ENCODE data around the gene CDV3. TPM values are rescaled to one million over a fixed set of nuclear protein-coding genes. Genes with fewer than 3 reads are reported as not detected.

Gene CDV3
- total RNA-seq, 4 donors from 2014 or later = 241 to 376 (median 350) TPM

- Histone ChIP-seq H3K27me3 (no peaks in the 10 kb centered on the region), H3K9me3 (no peaks in the 10 kb centered on the region), H3K27ac (no peak overlapping the region), H3K4me3 (no peak overlapping the region), H3K4me1 (no peaks in the 10 kb centered on the region), H3K36me3 (peaks cover 0 to 29% of the 10 kb centered on the region in 2 donors)
- intact Hi-C loops (cut with DNase I; ENCODE audit: low total_unique reads) (no loop called here), in situ Hi-C loops (cut with MboI; ENCODE audit: low sequenced_read_pairs in 4 of 4) (no loop called here)
- TF ChIP-seq POLR2A (IDR thresholded peaks at IDR 0.05) (no peak), CTCF (IDR thresholded peaks at IDR 0.05 in 4 of 5, conservative IDR thresholded peaks at IDR 0.05 in 1 of 5) (no peak)
- ATAC-seq = no peak
- DNase-seq = no peak
Observed at GRCh38 chr3:133633439-133633838, 60.0 kb downstream of the CDV3 start.

Other genes with a start within 250 kb of the CDV3 start
- gene BFSP2, start 173.6 kb upstream of the CDV3 start, total RNA-seq = not detected
- 10 to 100 TPM; 11.8 to 21.1 (median 16.9) TPM for gene TOPBP1, start 88.3 kb downstream of the CDV3 start, total RNA-seq
- gene TF, start 172.7 kb downstream of the CDV3 start, total RNA-seq = 10 to 100 TPM in 1 of 4 donors, 1 to 10 TPM in 2, not detected in 1; 2.8 to 11.5 (median 4.3) TPM
- gene SRPRB, start 232.1 kb downstream of the CDV3 start, total RNA-seq = 10 to 100 TPM; 19.0 to 22.3 (median 20.6) TPM

Measured in gastrocnemius medialis (tissue), 4 donors.